HG02852 (cell line): ENCODE data around the gene CLCNKA.
"Not testable (repeated sequence)": the region's sequence is repeated elsewhere in the genome, so short reads cannot be mapped to it uniquely, and the experiment has no call there.

Experiments
- ATAC-seq: cut with Tn5 transposase; IDR thresholded peaks from one replicate; pipeline ENCODE4 v1.9.1; 2021; ENCODE audit warnings: mild to moderate bottlenecking, moderate library complexity; ENCODE audit not compliant: unreplicated experiment

Gene CLCNKA

DNA sequence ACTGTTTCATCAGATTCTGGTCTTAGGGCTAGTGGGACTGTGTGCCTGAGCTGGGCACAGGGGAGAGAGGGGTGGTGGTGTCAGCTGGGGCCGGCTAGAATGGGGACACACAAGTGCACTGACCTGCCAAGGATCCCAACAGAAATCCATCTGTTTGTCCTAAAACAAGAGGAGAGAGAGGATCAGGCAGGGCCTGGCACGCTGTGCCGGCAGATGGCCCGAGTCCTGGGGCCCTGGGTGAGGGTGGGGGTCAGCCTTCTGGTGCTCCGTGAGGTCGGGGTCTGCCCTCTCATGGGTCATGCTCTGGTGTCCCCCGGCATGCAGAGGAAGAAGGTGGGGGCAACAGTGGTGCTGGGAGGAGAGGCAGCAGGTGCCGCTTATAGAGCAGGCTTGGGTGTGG, 18.0 kb downstream of the CLCNKA start:
- not testable (repeated sequence) for ATAC-seq

GRCh38 chr1:16041200-16041599, 19.4 kb downstream of the CLCNKA start:
- no peak for ATAC-seq

GRCh38 chr1:16042096-16042495, 20.3 kb downstream of the CLCNKA start:
- no peak for ATAC-seq

- ATAC-seq: not testable (repeated sequence)
These were observed 20.8 kb downstream of the CLCNKA start for GRCh38 chr1:16042654-16043053.

DNA sequence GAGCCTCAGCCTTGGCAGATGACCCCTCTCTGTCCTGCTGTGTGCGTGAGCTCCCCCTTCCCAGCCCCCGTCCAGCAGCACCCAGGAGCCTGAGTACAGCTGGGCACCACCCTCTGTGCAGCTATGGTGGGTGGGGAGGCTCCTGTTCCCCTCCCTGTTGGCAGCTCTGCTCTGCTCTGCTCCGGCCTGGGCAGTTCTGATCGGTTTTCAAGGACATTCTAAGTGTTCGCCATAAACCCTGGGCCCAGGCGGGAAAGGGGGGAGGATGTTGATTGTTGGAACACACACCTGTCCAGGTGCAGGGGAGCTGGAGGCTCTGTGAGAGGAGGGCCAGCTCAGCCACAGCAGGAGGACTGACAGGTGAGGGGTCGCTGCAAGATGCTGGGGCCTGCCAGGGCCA, 21.7 kb downstream of the CLCNKA start, which contains the start of gene CLCNKB:
CLCNKB (plus strand) TSS at position 262 of the 400 bp plus-strand sequence. CDS start 711 bp downstream, outside the sequence.
- ATAC-seq: no peak

- no peak for ATAC-seq
These were observed 22.1 kb downstream of the CLCNKA start for GRCh38 chr1:16043950-16044349.

DNA sequence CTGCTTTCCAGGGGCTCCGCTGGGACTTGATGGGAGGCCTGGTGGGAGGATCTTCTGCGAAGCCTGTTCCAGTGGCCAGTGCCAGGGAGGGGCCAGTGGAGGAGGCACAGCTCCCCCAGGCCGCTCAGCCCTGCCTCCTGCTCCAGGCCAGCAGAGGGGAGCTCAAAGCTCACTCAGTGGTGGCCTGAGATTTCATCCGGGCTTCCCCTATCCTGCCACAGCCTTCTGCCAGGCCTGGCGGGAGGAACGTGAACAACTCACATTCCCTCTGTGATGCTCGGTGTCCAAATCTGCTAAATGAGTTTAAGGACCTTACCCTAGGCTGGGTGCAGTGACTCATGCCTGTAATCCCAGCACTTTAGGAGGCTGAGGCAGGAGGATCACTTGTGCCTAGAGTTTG, 25.0 kb downstream of the CLCNKA start:
- no peak for ATAC-seq

- ATAC-seq: no peak
These were observed 26.1 kb downstream of the CLCNKA start for GRCh38 chr1:16047791-16048475.

GRCh38 chr1:16048573-16049189, 26.8 kb downstream of the CLCNKA start:
- ATAC-seq: no peak

- no peak for ATAC-seq
These were observed 28.5 kb downstream of the CLCNKA start for GRCh38 chr1:16050328-16050727.

DNA sequence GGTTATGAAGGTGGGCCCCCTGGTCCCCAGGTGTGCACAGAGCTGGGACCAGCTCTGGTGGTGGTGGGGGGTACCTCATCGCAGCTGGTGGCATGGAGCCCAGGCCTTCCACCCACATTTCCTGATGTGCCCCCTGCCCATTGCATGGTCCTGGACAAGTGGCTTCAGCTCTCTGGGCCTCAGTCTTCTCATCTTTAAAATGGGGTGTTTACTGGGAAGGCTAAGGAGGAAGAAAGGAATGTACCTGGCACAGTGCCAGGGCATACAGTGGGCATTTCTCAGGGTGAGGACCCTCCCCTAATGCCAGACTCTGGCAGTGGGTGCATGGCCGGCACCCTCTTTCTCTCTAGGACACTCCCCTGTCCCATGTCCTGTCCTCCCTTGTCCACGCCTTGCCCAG, 29.2 kb downstream of the CLCNKA start:
- ATAC-seq: no peak

DNA sequence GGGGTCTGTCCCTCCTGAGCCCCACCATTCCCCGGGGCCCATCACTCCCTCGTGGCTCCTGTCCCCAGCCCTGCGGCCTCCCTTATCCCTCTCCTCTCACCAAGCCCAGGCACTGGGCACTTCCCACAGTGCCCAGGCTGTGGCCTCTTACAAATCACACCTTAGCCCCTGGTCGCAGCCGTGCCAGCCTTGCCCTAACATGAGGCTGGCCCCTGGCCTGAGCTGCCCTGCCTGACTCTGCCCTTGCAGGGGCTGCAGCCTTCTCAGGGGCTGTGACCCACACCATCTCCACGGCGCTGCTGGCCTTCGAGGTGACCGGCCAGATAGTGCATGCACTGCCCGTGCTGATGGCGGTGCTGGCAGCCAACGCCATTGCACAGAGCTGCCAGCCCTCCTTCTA, 30.1 kb downstream of the CLCNKA start:
- not testable (repeated sequence) for ATAC-seq

- no peak for ATAC-seq
These were observed 32.1 kb downstream of the CLCNKA start for GRCh38 chr1:16053781-16054502.

- ATAC-seq: no peak
These were observed 33.0 kb downstream of the CLCNKA start for GRCh38 chr1:16054598-16055540.

DNA sequence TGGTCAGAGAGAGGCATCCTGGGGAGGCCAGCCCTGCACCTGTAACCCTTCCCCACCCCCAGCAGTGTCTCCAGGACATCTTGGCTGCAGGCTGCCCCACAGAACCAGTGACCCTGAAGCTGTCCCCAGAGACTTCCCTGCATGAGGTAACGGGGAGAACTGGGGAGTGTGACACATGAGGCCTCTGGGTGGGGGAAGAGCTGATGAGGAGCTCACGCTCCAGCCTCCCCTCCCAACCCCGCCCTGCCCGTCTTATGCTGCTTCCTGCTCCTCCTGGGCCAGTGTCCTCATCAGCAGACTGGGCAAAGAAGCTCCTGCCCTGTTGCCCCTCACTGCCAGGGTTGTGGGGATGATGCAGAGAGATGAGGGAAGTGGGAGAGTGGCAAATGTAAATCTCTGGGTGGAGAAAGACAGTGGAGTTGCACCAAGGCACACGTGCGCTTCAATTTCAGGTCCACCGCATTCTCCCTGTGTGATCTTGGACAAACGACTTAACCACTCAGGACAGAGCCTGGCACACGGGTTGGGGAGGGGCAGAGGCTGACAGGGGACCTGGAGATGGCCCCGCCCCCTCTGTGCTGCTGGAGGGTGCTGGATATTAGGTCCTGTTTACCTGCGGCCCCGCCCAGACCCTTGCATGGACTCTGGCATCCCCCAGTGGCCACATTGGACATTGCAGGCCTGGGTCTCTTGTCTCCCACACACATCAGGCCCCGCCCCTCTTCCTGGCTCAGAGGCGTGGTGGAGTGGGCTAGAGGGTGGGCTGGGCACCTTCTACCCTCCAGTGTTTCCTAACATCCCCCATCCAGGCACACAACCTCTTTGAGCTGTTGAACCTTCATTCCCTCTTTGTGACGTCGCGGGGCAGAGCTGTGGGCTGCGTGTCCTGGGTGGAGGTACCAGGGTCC, 34.0 kb downstream of the CLCNKA start:
- peak; percentile 66 for ATAC-seq

GRCh38 chr1:16056521-16056912, 34.7 kb downstream of the CLCNKA start:
- not testable (repeated sequence) for ATAC-seq

DNA sequence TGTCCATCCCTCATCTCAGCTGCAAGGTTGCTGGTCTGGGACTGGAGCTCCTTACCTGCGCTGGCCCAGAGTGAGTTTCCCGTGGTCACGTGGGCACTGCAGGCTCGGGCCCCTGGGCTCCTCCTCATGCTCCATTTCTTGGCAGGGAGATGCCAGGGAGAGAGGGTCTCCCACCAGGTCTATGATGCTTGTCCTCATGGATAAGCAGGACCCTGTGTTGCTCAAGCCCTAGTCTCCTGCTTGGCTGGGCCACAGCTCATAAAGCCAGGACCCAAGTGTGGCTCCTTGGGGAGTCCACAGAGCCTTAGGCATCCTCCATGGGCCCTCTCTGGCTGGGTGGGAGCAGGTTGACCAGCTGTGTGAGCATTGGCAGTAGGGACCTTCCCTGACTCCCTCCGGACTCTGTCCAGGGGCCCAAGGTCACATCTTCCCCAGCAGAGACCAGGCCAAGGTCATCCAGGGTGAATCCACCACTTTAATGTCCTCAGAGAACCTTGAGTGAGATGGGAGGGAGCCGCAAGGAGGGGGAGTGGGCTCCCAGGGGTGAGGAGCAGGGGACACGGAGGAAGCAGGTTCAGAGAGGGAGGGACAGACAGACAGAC, 35.6 kb downstream of the CLCNKA start:
- ATAC-seq: not testable (repeated sequence)

GRCh38 chr1:16058394-16059120, 36.7 kb downstream of the CLCNKA start:
- not testable (repeated sequence) for ATAC-seq

GRCh38 chr1:16061266-16061665, 39.4 kb downstream of the CLCNKA start:
- no peak for ATAC-seq
